SK-N-SH (cell line): ENCODE data around the gene HSFX3.
"Not testable (repeated sequence)": the region's sequence is repeated elsewhere in the genome, so short reads cannot be mapped to it uniquely, and the experiment has no call there.

Experiments used
- CHD2 ChIP-seq: fragments of 150-350 bp; IDR thresholded peaks from 2 replicates; pipeline ENCODE4 v1.6.1; 2018; ENCODE audit warnings: low read length; ENCODE audit not compliant: partially characterized antibody
- EP300 ChIP-seq, 2 experiments: IDR thresholded peaks; 2 replicates each; pipeline versions ENCODE4 v1.4.0 to v1.6.1; 2012; ENCODE audit warnings: borderline replicate concordance in 1 of 2, low read depth in 1 of 2, low read length in 1 of 2
- GABPA ChIP-seq: IDR thresholded peaks from 2 replicates; pipeline ENCODE4 v1.4.0; 2012; ENCODE audit warnings: low read depth, mild to moderate bottlenecking
- JUND ChIP-seq: IDR thresholded peaks from 2 replicates; pipeline ENCODE4 v1.4.0; 2012
- RAD21 ChIP-seq: IDR thresholded peaks from 2 replicates; pipeline ENCODE4 v1.6.1; 2012; ENCODE audit warnings: mild to moderate bottlenecking, low read length
- RXRA ChIP-seq: IDR thresholded peaks from 2 replicates; pipeline ENCODE4 v1.4.0; 2012; ENCODE audit warnings: low read depth, mild to moderate bottlenecking, borderline replicate concordance
- SIN3A ChIP-seq: IDR thresholded peaks from 2 replicates; pipeline ENCODE4 v1.6.1; 2012; ENCODE audit warnings: low read depth, mild to moderate bottlenecking, low read length, moderate library complexity, borderline replicate concordance
- SMC3 ChIP-seq: IDR thresholded peaks from 2 replicates; pipeline ENCODE4 v1.6.1; 2012; ENCODE audit warnings: low read depth, low read length, improper control_type of control experiment
- USF2 ChIP-seq: fragments of 150-350 bp; IDR thresholded peaks from 2 replicates; pipeline ENCODE4 v1.6.1; 2017; ENCODE audit warnings: antibody characterized with exemption, low read length, low read depth, borderline replicate concordance
- YY1 ChIP-seq: IDR thresholded peaks from 2 replicates; pipeline ENCODE4 v1.4.0; 2012; ENCODE audit warnings: low read depth, mild to moderate bottlenecking
- TF ChIP-seq, protein P1 (sequence below): IDR thresholded peaks from 2 replicates; pipeline ENCODE4 v1.4.0; 2012; ENCODE audit warnings: low read depth
- TF ChIP-seq, protein P2 (sequence below): fragments of 200-600 bp; sonication (generic); IDR thresholded peaks from 2 replicates; pipeline ENCODE4 v1.6.1; 2017; ENCODE audit warnings: antibody characterized with exemption, mild to moderate bottlenecking, moderate library complexity
- TF ChIP-seq, protein P3 (sequence below): IDR thresholded peaks from 2 replicates; pipeline ENCODE4 v1.4.0; 2012; ENCODE audit warnings: low read depth, borderline replicate concordance

DNA sequence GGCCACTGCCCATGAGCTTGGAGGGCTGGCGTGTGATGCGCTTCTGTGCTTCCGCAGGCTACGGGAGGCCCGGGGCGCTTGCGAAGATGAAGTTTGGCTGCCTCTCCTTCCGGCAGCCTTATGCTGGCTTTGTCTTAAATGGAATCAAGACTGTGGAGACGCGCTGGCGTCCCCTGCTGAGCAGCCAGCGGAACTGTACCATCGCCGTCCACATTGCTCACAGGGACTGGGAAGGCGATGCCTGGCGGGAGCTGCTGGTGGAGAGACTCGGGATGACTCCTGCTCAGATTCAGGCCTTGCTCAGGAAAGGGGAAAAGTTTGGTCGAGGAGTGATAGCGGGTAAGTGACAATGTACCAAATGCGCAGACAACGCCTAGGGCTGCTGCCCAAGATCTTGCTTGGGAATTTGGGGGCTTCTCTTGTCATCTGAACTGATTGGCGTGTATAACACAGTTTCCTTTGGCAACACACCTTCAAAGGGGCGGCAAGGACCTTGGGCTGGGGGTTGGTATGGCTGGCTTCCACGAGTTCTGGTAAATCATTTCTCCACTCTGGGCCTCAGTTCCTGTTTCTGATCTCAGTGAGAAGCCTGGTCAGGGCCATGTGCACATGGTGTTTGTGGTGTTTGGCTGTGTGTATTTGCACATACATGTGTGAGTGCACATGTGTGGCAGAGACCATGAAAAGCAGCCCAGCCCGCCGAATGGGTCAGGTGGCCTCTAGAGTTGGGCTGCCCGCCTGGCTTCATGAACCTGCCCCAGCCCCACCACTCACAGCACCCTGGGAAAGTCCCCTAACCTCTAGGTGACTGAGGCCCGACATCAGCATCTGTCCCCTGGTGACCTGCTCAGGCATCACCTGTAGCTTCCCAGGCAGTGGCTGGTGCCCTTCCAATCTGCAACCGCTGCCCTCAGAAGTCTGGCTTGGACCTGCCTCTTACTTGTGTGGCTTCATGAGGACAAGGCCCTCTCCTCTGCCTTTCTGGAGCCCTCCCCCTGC is 3.9 kb downstream of the HSFX3 start:
- not testable (repeated sequence) for TF ChIP-seq CHD2; EP300 (IDR thresholded peaks at IDR 0.05; ENCODE audit: borderline replicate concordance in 1 of 2, low read depth in 1 of 2, low read length in 1 of 2); JUND; USF2; GABPA; SIN3A; YY1; RXRA; SMC3
- TF ChIP-seq, protein P1, sequence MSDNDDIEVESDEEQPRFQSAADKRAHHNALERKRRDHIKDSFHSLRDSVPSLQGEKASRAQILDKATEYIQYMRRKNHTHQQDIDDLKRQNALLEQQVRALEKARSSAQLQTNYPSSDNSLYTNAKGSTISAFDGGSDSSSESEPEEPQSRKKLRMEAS = not testable (repeated sequence)
- TF ChIP-seq, protein P2, sequence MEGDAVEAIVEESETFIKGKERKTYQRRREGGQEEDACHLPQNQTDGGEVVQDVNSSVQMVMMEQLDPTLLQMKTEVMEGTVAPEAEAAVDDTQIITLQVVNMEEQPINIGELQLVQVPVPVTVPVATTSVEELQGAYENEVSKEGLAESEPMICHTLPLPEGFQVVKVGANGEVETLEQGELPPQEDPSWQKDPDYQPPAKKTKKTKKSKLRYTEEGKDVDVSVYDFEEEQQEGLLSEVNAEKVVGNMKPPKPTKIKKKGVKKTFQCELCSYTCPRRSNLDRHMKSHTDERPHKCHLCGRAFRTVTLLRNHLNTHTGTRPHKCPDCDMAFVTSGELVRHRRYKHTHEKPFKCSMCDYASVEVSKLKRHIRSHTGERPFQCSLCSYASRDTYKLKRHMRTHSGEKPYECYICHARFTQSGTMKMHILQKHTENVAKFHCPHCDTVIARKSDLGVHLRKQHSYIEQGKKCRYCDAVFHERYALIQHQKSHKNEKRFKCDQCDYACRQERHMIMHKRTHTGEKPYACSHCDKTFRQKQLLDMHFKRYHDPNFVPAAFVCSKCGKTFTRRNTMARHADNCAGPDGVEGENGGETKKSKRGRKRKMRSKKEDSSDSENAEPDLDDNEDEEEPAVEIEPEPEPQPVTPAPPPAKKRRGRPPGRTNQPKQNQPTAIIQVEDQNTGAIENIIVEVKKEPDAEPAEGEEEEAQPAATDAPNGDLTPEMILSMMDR = peak; percentile 20; the same call in 1 of the 2 replicates
- TF ChIP-seq, protein P3, sequence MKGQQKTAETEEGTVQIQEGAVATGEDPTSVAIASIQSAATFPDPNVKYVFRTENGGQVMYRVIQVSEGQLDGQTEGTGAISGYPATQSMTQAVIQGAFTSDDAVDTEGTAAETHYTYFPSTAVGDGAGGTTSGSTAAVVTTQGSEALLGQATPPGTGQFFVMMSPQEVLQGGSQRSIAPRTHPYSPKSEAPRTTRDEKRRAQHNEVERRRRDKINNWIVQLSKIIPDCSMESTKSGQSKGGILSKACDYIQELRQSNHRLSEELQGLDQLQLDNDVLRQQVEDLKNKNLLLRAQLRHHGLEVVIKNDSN = not testable (repeated sequence)
- peak; percentile 35 for TF ChIP-seq RAD21
